NCI-H510A (cell line): ENCODE measurements around the gene HCK.
A peak's percentile ranks its signal among the peaks of the same experiment; 100 is the strongest.

ENCODE experiments used
- DNase-seq: peaks from one replicate; lab custom pipeline; 2025; lab: John Stamatoyannopoulos, UW

The HCK gene

GRCh38 chr20:32052090-32052777, at the start of gene HCK:
HCK (plus strand) TSS chr20:32052242.
- no peak for DNase-seq

GRCh38 chr20:32003325-32003724, 48.7 kb upstream of the HCK start:
- no peak for DNase-seq

GRCh38 chr20:32004963-32005362, 47.1 kb upstream of the HCK start:
- no peak for DNase-seq

- no peak for DNase-seq
These were observed 46.0 kb upstream of the HCK start for GRCh38 chr20:32006053-32006452.

- no peak for DNase-seq
These were observed 44.9 kb upstream of the HCK start for GRCh38 chr20:32006841-32007786.

- no peak for DNase-seq
These were observed 44.0 kb upstream of the HCK start for GRCh38 chr20:32007787-32008616.

GRCh38 chr20:32009564-32009963, 42.5 kb upstream of the HCK start:
- no peak for DNase-seq

- no peak for DNase-seq
These were observed 41.9 kb upstream of the HCK start, which contains the start of gene CCM2L for GRCh38 chr20:32010101-32010500. CCM2L (plus strand) TSS chr20:32010438; CDS start chr20:32010455, 17 bp downstream.

GRCh38 chr20:32010666-32011065, 41.4 kb upstream of the HCK start:
- DNase-seq, result no peak

GRCh38 chr20:32012159-32012688, 39.8 kb upstream of the HCK start:
- DNase-seq, result no peak

- DNase-seq, result no peak
These were observed 38.7 kb upstream of the HCK start for GRCh38 chr20:32013326-32013725.

GRCh38 chr20:32017711-32018251, 34.3 kb upstream of the HCK start:
- peak; percentile 96 for DNase-seq

GRCh38 chr20:32018269-32019155, 33.5 kb upstream of the HCK start:
- peak; percentile 83 for DNase-seq

GRCh38 chr20:32019156-32019510, 32.9 kb upstream of the HCK start:
- peak; percentile 50 for DNase-seq

GRCh38 chr20:32019563-32020463, 32.2 kb upstream of the HCK start:
- DNase-seq, result no peak

GRCh38 chr20:32021091-32021490, 31.0 kb upstream of the HCK start:
- no peak for DNase-seq

- DNase-seq, result no peak
These were observed 27.3 kb upstream of the HCK start for GRCh38 chr20:32024683-32025295.

GRCh38 chr20:32027643-32028042, 24.4 kb upstream of the HCK start:
- no peak for DNase-seq
